ENCODE measurements around the gene REEP5.
"Not testable (repeated sequence)": the region's sequence is repeated elsewhere in the genome, so short reads cannot be mapped to it uniquely, and the experiment has no call there.

Gene REEP5

DNA sequence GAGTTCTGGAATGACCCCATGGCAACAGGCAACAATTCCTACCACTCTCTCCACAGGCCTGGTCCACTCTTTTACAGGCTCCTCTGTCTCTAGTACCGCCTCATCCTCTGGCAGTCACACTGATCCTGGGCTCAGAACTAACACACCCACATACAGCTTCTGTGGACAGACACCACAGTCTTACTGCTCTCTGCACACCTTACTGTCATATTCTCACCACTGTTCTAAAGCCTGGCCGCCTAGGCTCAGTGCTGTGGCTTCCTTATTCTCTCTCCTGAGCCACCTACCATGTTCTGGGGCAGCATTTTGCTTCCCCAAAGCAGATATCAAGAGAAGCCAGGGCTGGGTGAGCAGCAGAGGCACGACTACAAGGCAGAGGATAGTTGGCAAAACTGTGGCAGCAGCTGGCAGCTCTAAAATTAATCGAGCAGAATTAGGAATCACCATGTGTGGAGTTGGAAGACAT, 14.8 kb downstream of the REEP5 start:
- ChIA-PET POLR2A (no interaction called here), CTCF (interaction anchor here (0.8 kb wide), 1 partner anchor 9 kb away, joined by 3 read pairs; no protein-coding TSS in a partner anchor)
- TF ChIP-seq SP1 (IDR thresholded peaks at IDR 0.05) (no peak), FOXA1 (IDR thresholded peaks at IDR 0.05) (no peak), L3MBTL2 (conservative IDR thresholded peaks at IDR 0.05) (no peak), CTBP1 (IDR thresholded peaks at IDR 0.05; ENCODE audit: borderline replicate concordance) (no peak), LEF1 (IDR thresholded peaks at IDR 0.05; ENCODE audit: borderline replicate concordance) (no peak), TARDBP (IDR thresholded peaks at IDR 0.05) (no peak), FOXM1 (IDR thresholded peaks at IDR 0.05; ENCODE audit: borderline replicate concordance) (no peak), ELF4 (IDR thresholded peaks at IDR 0.05) (no peak)
- DNase-seq (ENCODE audit: extremely low spot score): no peak

- ChIA-PET CTCF (interaction anchor here (0.8 kb wide), 1 partner anchor 10 kb away, joined by 3 read pairs; no protein-coding TSS in a partner anchor), POLR2A (no interaction called here)
- TF ChIP-seq HDGF (IDR thresholded peaks at IDR 0.05; ENCODE audit: borderline replicate concordance): no peak
- no peak for TF ChIP-seq FOXK2 (IDR thresholded peaks at IDR 0.05)
- TF ChIP-seq ELF4 (IDR thresholded peaks at IDR 0.05): no peak
- TF ChIP-seq ZNF384 (IDR thresholded peaks at IDR 0.05): no peak
- TF ChIP-seq NFRKB (IDR thresholded peaks at IDR 0.05): no peak
- no peak for TF ChIP-seq SP1 (IDR thresholded peaks at IDR 0.05)
- TF ChIP-seq L3MBTL2 (conservative IDR thresholded peaks at IDR 0.05): no peak
- TF ChIP-seq LEF1 (IDR thresholded peaks at IDR 0.05; ENCODE audit: borderline replicate concordance): no peak
- no peak for TF ChIP-seq TARDBP (IDR thresholded peaks at IDR 0.05)
- TF ChIP-seq FOXM1 (IDR thresholded peaks at IDR 0.05; ENCODE audit: borderline replicate concordance): no peak
- no peak for TF ChIP-seq SUZ12 (IDR thresholded peaks at IDR 0.05)
- no peak for TF ChIP-seq ARNT (IDR thresholded peaks at IDR 0.05)
- DNase-seq (ENCODE audit: extremely low spot score): no peak
Observed at GRCh38 chr5:112906637-112907036, 15.4 kb downstream of the REEP5 start.

- ChIA-PET CTCF (interaction anchor here (0.7 kb wide), 1 partner anchor 8 kb away, joined by 4 read pairs; no protein-coding TSS in a partner anchor), POLR2A (interaction anchor here (0.8 to 0.9 kb wide), 2 partner anchors 16 to 44 kb away, joined by 3 read pairs; partner anchors contain the start of gene SRP19)
- not testable (repeated sequence) for DNase-seq (ENCODE audit: extremely low spot score)
Observed at GRCh38 chr5:112904996-112905395, 17.0 kb downstream of the REEP5 start.

DNA sequence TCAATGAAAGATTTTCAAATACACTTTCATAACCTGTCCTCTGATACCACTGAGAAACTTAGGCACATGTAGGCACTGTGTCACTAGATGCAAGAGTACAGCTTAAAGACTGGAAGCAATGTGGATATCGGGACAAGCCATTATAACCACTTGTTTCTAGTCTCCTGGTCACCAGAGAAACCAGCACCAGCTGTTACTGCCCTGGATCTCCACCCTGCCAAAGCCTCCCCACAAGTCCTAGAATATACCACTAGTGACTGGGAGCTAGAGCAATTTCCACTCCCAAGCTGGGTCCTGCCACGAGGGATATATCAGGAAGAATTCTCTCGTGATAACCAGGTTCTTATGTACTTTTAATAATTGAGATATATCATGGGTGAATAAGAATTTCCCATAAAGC, 19.5 kb downstream of the REEP5 start:
- no peak for TF ChIP-seq CTBP1 (IDR thresholded peaks at IDR 0.05; ENCODE audit: borderline replicate concordance)
- no peak for TF ChIP-seq HDGF (IDR thresholded peaks at IDR 0.05; ENCODE audit: borderline replicate concordance)
- TF ChIP-seq ZNF384 (IDR thresholded peaks at IDR 0.05): no peak
- no peak for TF ChIP-seq FOXM1 (IDR thresholded peaks at IDR 0.05; ENCODE audit: borderline replicate concordance)
- TF ChIP-seq BHLHE40 (IDR thresholded peaks at IDR 0.05; ENCODE audit: borderline replicate concordance): no peak
- TF ChIP-seq ARNT (IDR thresholded peaks at IDR 0.05): no peak
- no peak for TF ChIP-seq NFRKB (IDR thresholded peaks at IDR 0.05)
- TF ChIP-seq SUZ12 (IDR thresholded peaks at IDR 0.05): no peak
- no peak for TF ChIP-seq FOXA1 (IDR thresholded peaks at IDR 0.05)
- no peak for TF ChIP-seq TARDBP (IDR thresholded peaks at IDR 0.05)
- no peak for TF ChIP-seq FOXK2 (IDR thresholded peaks at IDR 0.05)
- DNase-seq (ENCODE audit: extremely low spot score): no peak
- POLR2A ChIA-PET: interaction anchor here (1.5 kb wide), 1 partner anchor 42 kb away, joined by 7 read pairs; the partner anchor contains the start of gene SRP19
- CTCF ChIA-PET: no interaction called here

- POLR2A ChIA-PET: no interaction called here
- CTCF ChIA-PET: interaction anchor here (1.1 kb wide), 1 partner anchor 26 kb away, joined by 4 read pairs; the partner anchor contains the start of gene REEP5
- DNase-seq (ENCODE audit: extremely low spot score): no peak
- TF ChIP-seq SP1 (IDR thresholded peaks at IDR 0.05): no peak
- no peak for TF ChIP-seq LEF1 (IDR thresholded peaks at IDR 0.05; ENCODE audit: borderline replicate concordance)
- TF ChIP-seq BHLHE40 (IDR thresholded peaks at IDR 0.05; ENCODE audit: borderline replicate concordance): no peak
- TF ChIP-seq ZNF384 (IDR thresholded peaks at IDR 0.05): no peak
- TF ChIP-seq ARNT (IDR thresholded peaks at IDR 0.05): no peak
- no peak for TF ChIP-seq CTBP1 (IDR thresholded peaks at IDR 0.05; ENCODE audit: borderline replicate concordance)
- no peak for TF ChIP-seq NFRKB (IDR thresholded peaks at IDR 0.05)
- no peak for TF ChIP-seq L3MBTL2 (conservative IDR thresholded peaks at IDR 0.05)
- TF ChIP-seq HDGF (IDR thresholded peaks at IDR 0.05; ENCODE audit: borderline replicate concordance): no peak
- TF ChIP-seq TARDBP (IDR thresholded peaks at IDR 0.05): no peak
- TF ChIP-seq FOXA1 (IDR thresholded peaks at IDR 0.05): no peak
- TF ChIP-seq FOXM1 (IDR thresholded peaks at IDR 0.05; ENCODE audit: borderline replicate concordance): no peak
- no peak for TF ChIP-seq ELF4 (IDR thresholded peaks at IDR 0.05)
- TF ChIP-seq, protein P1, sequence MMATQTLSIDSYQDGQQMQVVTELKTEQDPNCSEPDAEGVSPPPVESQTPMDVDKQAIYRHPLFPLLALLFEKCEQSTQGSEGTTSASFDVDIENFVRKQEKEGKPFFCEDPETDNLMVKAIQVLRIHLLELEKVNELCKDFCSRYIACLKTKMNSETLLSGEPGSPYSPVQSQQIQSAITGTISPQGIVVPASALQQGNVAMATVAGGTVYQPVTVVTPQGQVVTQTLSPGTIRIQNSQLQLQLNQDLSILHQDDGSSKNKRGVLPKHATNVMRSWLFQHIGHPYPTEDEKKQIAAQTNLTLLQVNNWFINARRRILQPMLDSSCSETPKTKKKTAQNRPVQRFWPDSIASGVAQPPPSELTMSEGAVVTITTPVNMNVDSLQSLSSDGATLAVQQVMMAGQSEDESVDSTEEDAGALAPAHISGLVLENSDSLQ (IDR thresholded peaks at IDR 0.05): no peak
- no peak for TF ChIP-seq SUZ12 (IDR thresholded peaks at IDR 0.05)
- TF ChIP-seq FOXK2 (IDR thresholded peaks at IDR 0.05): no peak
Observed at GRCh38 chr5:112895682-112896081, 26.3 kb downstream of the REEP5 start.

- CTCF ChIA-PET: no interaction called here
Observed at GRCh38 chr5:112892776-112893175, 29.3 kb downstream of the REEP5 start.

DNA sequence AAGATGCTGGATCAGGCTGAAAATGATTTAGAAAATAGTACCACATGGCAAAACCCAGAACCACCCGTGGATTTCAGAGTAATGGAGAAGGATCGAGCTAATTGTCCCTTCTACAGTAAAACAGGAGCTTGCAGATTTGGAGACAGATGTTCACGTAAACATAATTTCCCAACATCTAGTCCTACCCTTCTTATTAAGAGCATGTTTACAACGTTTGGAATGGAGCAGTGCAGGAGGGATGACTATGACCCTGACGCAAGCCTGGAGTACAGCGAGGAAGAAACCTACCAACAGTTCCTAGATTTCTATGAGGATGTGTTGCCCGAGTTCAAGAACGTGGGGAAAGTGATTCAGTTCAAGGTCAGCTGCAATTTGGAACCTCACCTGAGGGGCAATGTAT, 30.0 kb downstream of the REEP5 start:
- CTCF ChIA-PET; POLR2A ChIA-PET; DNase-seq (ENCODE audit: extremely low spot score): not testable (repeated sequence)

More at GRCh38 chr5:112892776-112893175, 29.3 kb downstream of the REEP5 start:
- POLR2A ChIA-PET: no interaction called here
- no peak for DNase-seq (ENCODE audit: extremely low spot score)
- TF ChIP-seq SP1 (IDR thresholded peaks at IDR 0.05): no peak
- TF ChIP-seq SUZ12 (IDR thresholded peaks at IDR 0.05): no peak
- TF ChIP-seq FOXA1 (IDR thresholded peaks at IDR 0.05): no peak
- no peak for TF ChIP-seq LEF1 (IDR thresholded peaks at IDR 0.05; ENCODE audit: borderline replicate concordance)
- no peak for TF ChIP-seq TARDBP (IDR thresholded peaks at IDR 0.05)
- TF ChIP-seq CTBP1 (IDR thresholded peaks at IDR 0.05; ENCODE audit: borderline replicate concordance): no peak
- no peak for TF ChIP-seq L3MBTL2 (conservative IDR thresholded peaks at IDR 0.05)
- no peak for TF ChIP-seq HDGF (IDR thresholded peaks at IDR 0.05; ENCODE audit: borderline replicate concordance)
- TF ChIP-seq, protein P1 (IDR thresholded peaks at IDR 0.05): no peak
- no peak for TF ChIP-seq FOXK2 (IDR thresholded peaks at IDR 0.05)
